DMS 273 (cell line): ENCODE data around the gene SIK1.
"Not testable (repeated sequence)": the region's sequence is repeated elsewhere in the genome, so short reads cannot be mapped to it uniquely, and the experiment has no call there.

Source experiments
- DNase-seq: peaks from one replicate; lab custom pipeline; 2025; ENCODE audit not compliant: unreplicated experiment; lab: John Stamatoyannopoulos, UW

SIK1 gene

DNA sequence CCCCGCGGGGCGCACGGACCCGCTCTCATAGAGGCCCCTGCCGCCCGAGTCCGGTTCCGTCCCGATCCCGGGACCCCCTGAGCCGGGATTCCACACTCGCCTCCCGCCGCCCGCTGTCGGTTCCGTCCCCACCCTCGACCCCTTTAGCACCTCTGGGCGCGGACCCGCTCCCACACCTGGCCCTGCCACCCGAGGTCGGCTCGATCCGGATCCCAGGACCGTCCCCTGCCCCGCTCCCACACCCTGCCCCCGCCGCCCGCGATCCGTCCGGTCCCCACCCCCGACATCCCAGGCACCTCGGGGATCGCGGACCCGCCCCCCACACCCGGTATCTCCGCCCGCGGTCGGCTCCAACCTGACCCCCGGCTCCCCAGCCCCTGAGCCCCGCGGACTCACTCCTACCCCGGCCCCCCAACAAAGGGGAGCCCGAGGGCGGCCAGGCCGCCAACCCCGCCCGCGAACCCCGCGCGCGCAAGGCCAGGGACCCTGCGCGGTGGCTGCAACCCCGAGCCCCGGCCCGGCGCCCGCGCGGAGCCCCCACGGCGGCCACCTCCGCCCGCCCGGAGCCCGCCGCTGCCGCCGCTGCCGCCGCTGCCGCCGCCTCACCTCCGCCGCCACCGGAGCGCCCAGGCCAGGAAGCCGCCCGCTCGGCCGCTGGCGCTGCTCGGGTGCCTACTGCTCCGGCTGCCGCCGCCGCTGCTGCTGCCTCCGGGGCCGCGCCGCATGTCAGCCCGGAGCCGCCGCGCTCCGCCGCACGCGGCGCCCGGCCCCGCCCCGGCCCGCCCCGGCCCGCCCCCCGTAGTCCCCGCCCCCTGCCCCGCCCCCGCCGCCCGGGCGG, at the start of gene SIK1:
Gene SIK1, minus strand, starts transcription at position 728 of the 838 bp plus-strand sequence. CDS start 953 bp downstream, outside the sequence.
- DNase-seq = not testable (repeated sequence)

GRCh38 chr21:43471597-43472242, 44.8 kb upstream of the SIK1 start:
- not testable (repeated sequence) for DNase-seq

DNA sequence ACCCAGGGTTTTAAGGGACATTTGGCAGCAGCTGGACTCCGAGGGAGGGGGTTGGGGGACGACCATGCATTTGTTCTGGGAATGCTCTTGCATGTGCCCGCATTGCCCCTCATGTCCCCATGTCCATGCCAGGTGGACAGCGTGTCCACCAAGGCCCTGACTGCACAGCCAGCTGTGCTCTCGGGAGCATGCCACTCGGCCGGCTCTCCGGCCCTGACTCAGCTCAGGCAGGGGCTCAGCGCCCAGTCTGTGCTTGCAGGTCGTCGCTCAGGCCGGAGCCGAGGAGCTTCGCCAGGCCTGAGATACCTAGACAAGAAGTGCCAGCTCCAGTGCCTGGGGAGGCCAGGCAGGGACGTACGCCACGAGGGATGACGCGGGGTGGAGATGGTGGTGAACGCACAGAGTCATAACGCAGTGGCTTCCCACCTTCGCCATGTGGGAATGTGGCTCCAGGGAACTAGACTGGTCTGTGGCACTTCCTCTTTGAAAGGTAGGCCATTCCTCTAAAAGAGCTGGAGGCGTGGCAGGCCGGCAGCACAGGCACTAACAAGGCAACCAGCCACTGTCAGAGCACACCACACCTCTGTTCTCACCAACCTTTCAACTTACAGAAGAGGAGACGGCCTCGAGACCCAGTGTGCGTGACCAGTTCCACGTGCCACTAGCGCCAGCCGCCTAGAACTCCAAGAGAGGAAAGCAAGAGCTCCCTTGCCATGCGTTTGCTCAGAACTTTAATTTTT, 43.0 kb upstream of the SIK1 start:
- DNase-seq = not testable (repeated sequence)

- no peak for DNase-seq
Observed at GRCh38 chr21:43467785-43468184, 40.9 kb upstream of the SIK1 start.

- DNase-seq = not testable (repeated sequence)
Observed at GRCh38 chr21:43465159-43465558, 38.2 kb upstream of the SIK1 start.

- not testable (repeated sequence) for DNase-seq
Observed at GRCh38 chr21:43463498-43464261, 36.7 kb upstream of the SIK1 start.

DNA sequence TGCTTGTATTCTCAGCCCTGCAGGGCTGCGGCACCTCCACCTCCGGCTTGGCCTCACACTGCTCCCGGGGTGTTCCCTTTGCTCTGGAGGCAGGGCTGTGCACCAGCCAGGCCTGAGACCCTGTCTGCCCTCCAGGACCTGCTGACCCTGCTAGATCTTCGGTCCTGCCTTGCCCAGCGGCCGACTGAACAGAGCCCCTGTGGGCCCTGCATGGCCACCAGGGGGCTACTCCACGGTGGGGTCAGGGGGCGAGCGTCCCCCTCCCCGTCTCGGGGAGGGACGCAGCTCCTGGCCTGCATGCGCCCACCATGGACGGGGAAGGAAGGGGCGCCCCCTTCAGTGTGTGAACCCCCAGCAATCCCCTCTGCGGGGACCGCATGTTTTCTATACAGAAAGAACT, 36.0 kb upstream of the SIK1 start:
- not testable (repeated sequence) for DNase-seq

GRCh38 chr21:43460475-43460874, 33.5 kb upstream of the SIK1 start:
- not testable (repeated sequence) for DNase-seq

DNA sequence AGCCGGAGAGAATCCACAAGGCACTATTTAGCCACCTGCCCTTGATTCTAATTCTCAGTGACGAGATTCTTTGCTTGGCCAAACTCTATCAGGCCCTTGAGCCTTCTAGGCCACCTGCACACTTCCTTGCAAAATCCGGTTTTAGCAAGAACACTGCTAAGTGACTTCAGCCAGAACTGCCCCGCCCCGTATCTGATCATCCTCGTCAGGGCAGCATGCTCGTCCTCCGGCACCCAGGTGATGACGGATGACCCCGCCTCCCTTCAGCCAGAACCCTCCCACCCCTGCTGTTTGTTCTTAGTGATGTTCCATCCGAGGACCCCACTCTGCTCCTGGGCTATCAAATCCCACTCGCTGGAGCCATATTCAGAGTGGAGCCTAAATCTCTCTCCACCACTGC, 32.1 kb upstream of the SIK1 start:
- DNase-seq = not testable (repeated sequence)

DNA sequence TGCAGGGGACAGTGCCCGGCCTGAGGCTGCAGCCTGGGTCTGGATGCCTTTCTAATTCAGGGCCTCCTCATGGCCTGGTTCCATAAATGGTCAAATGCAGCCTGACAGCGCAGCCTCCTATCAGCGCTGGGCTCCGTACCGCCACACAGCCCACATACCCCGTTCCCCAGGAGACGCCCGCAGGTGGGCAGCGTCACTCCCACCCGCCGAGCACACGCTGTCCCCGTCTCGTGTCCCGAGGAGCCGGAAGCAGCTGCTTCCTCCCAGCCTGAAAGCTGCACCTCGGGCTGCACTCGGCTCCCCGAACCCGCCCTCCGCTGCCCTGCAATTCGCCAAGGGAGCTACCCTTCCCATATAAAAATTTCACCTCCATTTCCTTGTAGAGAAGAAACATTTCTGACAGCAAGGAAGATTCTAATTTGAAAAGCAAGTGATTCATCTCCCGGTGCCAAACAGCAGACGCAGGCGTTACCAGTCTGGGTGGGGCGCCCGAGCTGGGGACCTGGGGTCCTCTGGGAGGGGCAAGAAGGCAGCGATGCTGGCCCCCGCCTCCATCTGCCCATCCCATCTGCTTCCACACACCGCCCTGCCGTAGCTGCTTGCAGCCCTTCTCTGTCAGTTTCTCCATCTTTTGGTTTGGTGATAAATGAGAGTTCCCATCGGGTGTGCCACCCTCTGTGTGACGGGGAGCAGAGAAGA, 29.8 kb upstream of the SIK1 start:
- not testable (repeated sequence) for DNase-seq

DNA sequence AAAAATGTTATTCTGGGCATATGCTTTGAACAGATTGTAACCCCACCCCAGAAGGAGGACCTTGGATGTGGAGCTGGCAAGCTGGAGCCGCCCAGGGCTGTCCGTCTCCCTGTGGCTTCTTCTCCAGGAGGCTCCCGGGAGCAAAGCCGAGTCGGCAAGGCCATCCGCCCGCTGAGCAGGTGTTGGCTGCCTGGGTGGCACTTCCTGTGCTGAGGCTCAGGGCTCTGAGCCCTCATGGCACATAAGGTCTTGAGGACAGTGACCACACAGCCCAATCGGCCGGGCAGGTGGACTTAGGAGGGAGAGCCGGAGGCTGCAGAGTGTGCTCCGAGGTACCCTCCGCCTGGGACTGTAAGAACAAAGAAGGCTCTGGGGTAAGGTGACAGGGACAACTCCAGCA, 28.8 kb upstream of the SIK1 start:
- DNase-seq = not testable (repeated sequence)

GRCh38 chr21:43454176-43454575, 27.2 kb upstream of the SIK1 start:
- DNase-seq = not testable (repeated sequence)

GRCh38 chr21:43451850-43452249, 24.9 kb upstream of the SIK1 start:
- DNase-seq = not testable (repeated sequence)

GRCh38 chr21:43450287-43450686, 23.4 kb upstream of the SIK1 start:
- DNase-seq = not testable (repeated sequence)

DNA sequence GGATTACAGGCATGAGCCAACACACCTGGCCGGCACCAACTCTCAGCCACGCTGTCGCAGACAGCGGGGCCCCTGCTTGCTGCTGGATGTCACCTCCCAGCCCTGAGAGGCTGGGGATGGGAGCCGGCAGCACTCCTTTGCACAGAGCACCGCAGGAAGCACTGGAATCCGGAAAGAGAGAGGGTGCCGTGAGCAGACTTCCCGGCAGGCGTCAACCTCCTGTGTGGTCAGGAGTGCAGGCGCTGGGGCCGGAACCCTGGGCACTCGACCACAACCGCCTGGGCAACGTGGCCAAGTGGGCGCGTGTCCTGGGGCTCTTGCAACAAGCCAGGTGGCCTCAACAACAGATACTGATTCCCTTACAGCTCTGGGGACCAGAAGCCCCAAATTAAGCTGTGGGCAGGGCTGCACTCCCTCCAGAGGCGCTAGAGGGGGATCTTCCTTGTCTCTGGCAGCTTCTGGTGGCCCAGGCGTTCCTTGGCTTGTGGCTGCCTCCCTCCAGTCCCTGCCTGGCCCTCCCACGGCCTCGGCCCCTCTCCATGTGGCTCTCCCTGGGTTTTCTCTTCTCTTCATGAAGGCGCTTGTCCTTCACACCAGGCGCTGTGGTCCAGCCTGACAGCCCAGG, 20.5 kb upstream of the SIK1 start:
- DNase-seq = not testable (repeated sequence)

DNA sequence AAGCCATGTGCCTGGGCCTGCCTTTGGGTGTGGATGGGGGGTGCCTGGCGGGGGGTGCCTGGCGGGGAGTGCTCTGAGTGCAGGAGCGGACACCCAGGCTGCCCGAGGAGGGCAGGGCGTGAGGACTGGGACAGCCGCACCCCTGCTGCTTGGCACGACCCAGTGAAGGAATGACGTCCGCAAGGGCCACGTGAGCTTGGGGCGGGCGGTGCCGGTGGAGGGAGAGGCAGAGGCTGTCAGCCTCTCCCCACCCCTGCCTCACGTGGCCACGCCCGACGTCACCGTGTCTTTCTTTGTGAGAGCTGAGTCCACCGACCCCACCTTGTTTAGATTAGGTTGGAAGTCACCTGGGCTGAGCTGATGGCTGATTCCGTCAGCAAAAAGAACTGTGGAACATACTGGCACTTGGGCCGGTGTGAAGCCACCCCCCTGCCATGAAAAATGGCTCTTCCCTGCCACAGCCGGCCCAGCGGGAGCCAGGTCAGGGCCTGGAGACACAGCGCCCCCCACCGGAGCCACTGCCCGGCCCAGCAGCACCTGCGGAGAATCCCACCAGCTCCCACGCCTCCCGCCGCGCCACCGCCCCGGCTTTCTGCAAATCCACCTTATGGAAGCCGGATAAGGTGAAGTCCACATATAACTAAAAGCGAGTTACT, 19.5 kb upstream of the SIK1 start:
- DNase-seq = not testable (repeated sequence)

DNA sequence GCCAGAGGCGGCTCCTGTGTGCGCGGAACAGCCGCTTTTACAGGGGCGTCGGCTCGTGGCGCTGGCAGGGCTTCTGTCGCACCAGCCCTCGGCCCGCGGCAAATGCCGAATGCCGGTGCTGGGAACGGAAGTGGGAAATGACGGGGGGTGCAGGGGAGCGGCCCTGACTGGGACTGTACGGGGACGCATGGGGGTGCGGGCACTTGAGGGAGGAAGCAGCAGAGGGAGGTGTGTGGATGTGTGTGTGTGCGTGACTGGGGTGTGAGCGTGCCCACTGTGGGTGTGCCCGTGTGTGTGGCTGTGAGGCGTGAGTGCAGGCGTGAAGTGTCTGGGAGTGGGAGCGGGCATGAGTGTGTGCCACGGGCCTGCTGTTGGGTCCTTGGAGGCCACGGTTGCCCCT, 17.6 kb upstream of the SIK1 start:
- not testable (repeated sequence) for DNase-seq

GRCh38 chr21:43442571-43442970, 15.6 kb upstream of the SIK1 start:
- DNase-seq = not testable (repeated sequence)
